Measurements from ENCODE around the gene LTB4R2.
A peak's percentile ranks its signal among the peaks of the same experiment; 100 is the strongest.

The LTB4R2 gene

GRCh38 chr14:24277606-24278321 lies 32.2 kb upstream of the LTB4R2 start:
- DNase-seq (ENCODE audit: low read depth in 2 of 2): no peak

GRCh38 chr14:24278424-24278823 lies 31.5 kb upstream of the LTB4R2 start:
- DNase-seq (ENCODE audit: low read depth in 2 of 2): no peak

GRCh38 chr14:24279301-24280186 lies 30.4 kb upstream of the LTB4R2 start:
- DNase-seq (ENCODE audit: low read depth in 2 of 2): peak in 1 of 2 donors; percentile 41

GRCh38 chr14:24280797-24281460 lies 29.0 kb upstream of the LTB4R2 start:
- no peak for DNase-seq (ENCODE audit: low read depth in 2 of 2)

GRCh38 chr14:24281636-24282035 lies 28.3 kb upstream of the LTB4R2 start:
- no peak for DNase-seq (ENCODE audit: low read depth in 2 of 2)

- no peak for DNase-seq (ENCODE audit: low read depth in 2 of 2)
These were observed 27.2 kb upstream of the LTB4R2 start for GRCh38 chr14:24282736-24283135.

- no peak for DNase-seq (ENCODE audit: low read depth in 2 of 2)
These were observed 26.0 kb upstream of the LTB4R2 start for GRCh38 chr14:24283796-24284460.

GRCh38 chr14:24284501-24285035 lies 25.4 kb upstream of the LTB4R2 start:
- no peak for DNase-seq (ENCODE audit: low read depth in 2 of 2)

GRCh38 chr14:24285351-24285750 lies 24.6 kb upstream of the LTB4R2 start:
- no peak for DNase-seq (ENCODE audit: low read depth in 2 of 2)

- DNase-seq (ENCODE audit: low read depth in 2 of 2): no peak
These were observed 22.9 kb upstream of the LTB4R2 start for GRCh38 chr14:24286996-24287395.

- peak; percentile 69 to 73 for DNase-seq (ENCODE audit: low read depth in 2 of 2)
These were observed 20.2 kb upstream of the LTB4R2 start for GRCh38 chr14:24289649-24290280.

GRCh38 chr14:24290746-24291145 lies 19.2 kb upstream of the LTB4R2 start:
- no peak for DNase-seq (ENCODE audit: low read depth in 2 of 2)

- no peak for DNase-seq (ENCODE audit: low read depth in 2 of 2)
These were observed 18.4 kb upstream of the LTB4R2 start for GRCh38 chr14:24291446-24292117.

- DNase-seq (ENCODE audit: low read depth in 2 of 2): no peak
These were observed 17.7 kb upstream of the LTB4R2 start for GRCh38 chr14:24292118-24292807.

GRCh38 chr14:24293525-24293924 lies 16.4 kb upstream of the LTB4R2 start:
- no peak for DNase-seq (ENCODE audit: low read depth in 2 of 2)

- DNase-seq (ENCODE audit: low read depth in 2 of 2): peak; percentile 61 to 68
These were observed 13.4 kb upstream of the LTB4R2 start for GRCh38 chr14:24296341-24297157.

GRCh38 chr14:24297190-24297964 lies 12.6 kb upstream of the LTB4R2 start:
- no peak for DNase-seq (ENCODE audit: low read depth in 2 of 2)

- DNase-seq (ENCODE audit: low read depth in 2 of 2): no peak
These were observed 11.1 kb upstream of the LTB4R2 start for GRCh38 chr14:24298892-24299254.
